GOT3 (cell line): ENCODE measurements around the gene STAT6.
"Not testable (repeated sequence)": the region's sequence is repeated elsewhere in the genome, so short reads cannot be mapped to it uniquely, and the experiment has no call there.

Experiments
- DNase-seq: peaks from one replicate; lab custom pipeline; 2025; ENCODE audit warnings: mixed read lengths; lab: John Stamatoyannopoulos, UW

The STAT6 gene

GRCh38 chr12:57087691-57088353 lies 23.3 kb downstream of the STAT6 start:
- peak; percentile 45 for DNase-seq

- DNase-seq: peak; percentile 51
Measured at GRCh38 chr12:57087010-57087690, 24.0 kb downstream of the STAT6 start.

GRCh38 chr12:57086493-57087009 lies 24.6 kb downstream of the STAT6 start:
- DNase-seq: no peak

- DNase-seq: no peak
Measured at GRCh38 chr12:57085999-57086492, 25.1 kb downstream of the STAT6 start.

- DNase-seq: no peak
Measured at GRCh38 chr12:57080855-57081254, 30.3 kb downstream of the STAT6 start.

- no peak for DNase-seq
Measured at GRCh38 chr12:57079821-57080220, 31.3 kb downstream of the STAT6 start.

DNA sequence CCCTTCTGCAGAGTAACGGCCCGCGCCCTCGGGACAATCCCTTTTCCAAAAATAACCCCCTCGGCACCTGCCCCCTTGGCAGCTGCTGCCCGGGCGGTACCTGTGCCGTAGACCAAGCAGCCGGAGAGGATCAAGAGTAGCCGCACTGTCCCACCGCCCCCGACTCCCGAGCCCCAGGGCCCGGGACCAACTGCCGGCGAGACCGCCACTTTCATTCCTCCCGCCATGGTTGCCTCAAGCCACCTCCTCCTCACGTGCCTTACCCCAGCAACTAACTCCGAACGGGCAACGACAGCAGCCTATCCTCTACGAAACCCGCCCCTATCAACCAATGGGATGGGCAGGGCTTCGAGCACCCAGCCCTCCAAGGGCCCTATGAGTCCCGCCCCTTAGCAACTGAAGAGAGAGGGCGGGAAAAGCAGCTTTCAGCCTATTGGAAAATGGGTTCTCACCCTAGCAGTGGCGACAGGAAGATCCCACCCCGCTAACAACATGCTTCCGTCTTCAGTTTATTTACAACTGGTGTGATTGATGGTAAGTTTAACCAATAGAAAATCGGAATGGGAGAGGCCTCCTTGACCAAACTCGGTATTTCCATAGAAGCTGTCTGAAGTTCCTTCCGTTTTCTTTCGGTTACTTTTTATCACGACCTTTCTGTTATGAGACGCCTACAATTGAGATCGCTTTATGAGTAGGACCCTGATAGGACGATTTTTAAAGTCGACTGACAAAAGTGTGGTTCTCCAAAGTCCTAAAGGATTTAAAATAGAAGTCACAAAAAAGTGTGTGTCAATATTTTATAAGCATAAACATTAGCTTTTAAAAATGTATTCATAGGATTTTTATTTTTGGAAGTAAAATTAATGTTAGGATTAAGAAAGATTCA lies 32.4 kb downstream of the STAT6 start, which contains the start of gene NEMP1:
TSS of gene NEMP1 (minus strand) at position 273 of the 886 bp plus-strand sequence. CDS start at position 227, 46 bp downstream.
- DNase-seq: peak; percentile 64

DNA sequence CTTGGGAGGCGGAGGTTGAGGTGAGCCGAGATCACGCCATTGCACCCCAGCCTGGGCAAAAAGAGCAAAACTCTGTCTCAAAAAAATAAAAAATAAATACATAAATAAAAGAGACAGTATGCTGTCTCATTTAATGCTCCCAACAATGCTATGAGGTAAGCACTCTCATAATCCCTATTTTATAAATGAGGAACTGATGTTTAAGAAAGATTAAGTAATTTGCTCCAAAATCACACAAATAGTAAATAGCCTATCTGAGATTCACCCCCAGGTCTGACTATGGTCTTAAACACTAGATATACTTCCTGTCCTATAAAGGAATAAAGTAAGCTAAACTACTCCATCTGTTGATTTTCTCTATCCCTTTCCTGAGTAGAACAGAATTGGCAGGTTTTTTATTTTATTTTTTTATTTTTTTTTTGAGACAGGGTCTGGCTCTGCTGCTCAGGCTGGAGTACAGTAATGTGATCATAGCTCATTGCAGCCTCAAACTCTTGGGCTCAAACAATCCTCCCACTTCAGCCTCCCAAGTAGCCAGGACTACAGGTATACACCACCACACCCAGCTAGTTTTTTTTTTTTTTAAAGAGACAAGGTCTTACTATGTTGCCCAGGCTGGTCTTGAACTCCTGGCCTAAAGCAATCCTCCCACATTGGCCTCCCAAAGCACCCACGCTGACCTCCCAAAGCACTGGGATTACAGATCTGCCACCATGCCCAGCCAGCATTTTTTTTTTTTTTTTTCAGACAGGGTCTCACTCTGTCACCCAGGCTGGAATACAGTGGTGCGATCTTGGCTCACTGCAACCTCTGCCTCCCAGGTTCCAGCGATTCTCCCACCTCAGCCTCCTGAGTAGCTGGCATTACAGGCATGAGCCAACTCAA lies 37.4 kb downstream of the STAT6 start:
- DNase-seq: not testable (repeated sequence)

DNA sequence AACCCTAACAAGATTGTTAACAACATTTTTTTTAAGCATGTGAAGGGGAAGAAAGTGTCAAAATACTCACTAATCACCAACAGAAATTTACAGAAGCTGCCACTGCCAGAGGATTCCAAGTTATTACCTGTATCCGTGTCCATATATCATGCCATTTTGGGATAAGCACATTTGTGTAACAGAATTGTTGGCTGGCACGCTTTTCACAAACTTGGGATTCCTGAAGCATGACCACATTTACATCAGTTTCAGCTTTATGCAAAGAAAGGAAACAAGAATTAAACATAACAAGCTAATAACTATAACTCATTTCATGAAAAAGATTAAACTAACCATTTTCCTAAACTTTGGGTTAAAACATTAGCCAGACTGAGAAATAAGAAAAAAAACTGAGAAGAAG lies 38.5 kb downstream of the STAT6 start:
- no peak for DNase-seq

- no peak for DNase-seq
Measured at GRCh38 chr12:57069523-57069922, 41.6 kb downstream of the STAT6 start.

DNA sequence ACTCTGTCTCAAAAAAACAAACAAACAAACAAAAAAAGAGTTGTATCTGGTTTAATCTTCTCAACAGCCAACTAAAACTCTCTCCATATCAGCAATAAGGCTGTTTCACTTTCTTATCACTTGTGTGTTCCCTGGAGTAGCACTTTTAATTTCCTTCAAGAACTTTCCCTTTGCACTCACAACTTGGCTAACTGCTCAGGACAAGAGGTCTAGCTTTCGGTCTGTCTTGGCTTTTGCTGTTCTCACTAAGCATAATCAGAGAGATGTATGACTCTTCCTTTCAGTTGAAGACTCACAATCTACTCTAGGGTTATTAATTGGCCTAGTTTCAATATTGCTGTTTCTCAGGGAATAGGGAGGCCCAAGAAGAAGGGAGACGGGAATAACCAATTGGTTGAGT lies 44.9 kb downstream of the STAT6 start:
- no peak for DNase-seq

DNA sequence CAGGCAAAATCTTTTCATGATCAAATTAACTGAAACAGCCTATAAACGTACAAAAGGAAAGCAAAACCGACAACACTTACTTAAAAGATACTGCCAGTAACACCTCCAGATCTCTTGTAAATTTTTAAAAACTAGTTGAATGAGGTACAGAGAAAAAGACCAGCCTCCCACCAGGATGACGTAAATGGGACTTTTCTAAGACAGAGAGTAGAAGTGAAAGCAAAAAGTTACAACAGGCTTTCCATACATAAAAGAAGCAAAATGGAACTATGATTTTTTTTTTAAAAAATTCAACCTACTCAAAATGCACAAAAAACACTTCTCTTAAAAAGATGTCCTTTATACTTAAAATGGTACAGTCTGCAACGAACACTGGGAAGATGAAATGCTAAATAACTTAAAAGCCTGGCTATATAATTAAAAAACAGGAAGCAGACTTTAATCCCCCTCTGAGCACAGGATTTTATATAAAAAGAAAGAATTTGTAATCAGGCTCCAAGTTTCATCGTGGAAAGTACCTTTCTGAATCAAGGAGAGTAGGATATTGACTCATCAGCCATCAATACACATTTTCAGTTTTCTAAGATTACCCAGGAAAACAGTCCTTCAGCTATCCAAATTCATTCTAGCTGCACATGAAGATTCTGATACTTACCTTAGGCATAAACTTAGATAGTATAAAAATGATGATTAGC lies 47.0 kb downstream of the STAT6 start:
- DNase-seq: no peak

DNA sequence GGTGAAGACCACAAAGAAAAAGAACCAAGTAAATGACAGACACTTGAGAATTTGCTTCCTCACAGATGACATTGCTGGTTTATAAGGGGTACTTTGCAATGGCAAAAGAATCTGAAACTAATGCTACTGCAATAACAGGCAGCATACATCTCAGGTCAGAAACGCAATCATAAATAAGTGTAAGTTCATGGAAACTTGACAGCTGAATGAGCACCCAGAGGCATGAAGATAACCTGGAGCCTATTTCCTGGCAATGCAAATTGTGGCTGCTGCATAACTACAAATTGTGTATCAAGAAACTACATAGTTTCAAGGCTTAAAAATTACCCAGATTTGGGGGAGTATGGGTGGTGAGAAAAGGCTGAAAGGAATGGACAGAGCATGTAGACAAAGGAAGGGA lies 52.7 kb downstream of the STAT6 start:
- no peak for DNase-seq

GRCh38 chr12:57057067-57057751 lies 54.0 kb downstream of the STAT6 start:
- DNase-seq: no peak

DNA sequence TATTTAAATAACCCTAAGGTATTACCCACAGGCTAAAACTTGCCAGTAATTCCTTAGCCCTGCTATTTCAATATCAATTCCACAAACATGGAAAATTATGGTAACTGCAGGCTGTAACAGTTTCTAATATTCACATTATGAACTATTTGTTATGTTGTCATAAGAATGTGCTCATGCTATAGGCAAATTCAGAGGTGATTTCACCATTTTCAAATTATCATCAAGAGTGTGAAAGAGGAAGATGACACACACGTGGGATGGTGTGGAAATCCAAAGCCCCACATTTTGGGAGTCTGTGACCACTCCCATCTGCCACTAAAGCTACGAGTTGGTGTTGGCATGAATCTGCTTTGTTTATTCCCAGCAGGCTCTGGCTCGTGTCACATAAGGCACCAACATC lies 55.3 kb downstream of the STAT6 start:
- no peak for DNase-seq

DNA sequence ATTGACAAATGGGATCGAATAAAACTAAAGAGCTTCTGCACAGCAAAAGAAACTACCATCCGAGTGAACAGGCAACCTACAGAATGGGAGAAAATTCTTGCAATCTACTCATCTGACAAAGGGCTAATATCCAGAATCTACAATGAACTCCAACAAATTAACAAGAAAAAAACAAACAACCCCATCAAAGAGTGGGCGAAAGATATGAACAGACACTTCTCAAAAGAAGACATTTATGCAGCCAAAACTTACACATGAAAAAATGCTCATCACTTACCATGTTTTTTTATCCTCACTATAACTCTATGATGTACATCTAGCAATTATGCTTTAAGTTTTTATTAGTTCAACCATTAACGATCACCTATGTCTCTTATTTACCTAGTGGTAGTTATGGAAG lies 57.3 kb downstream of the STAT6 start:
- not testable (repeated sequence) for DNase-seq

GRCh38 chr12:57053146-57053545 lies 58.0 kb downstream of the STAT6 start:
- not testable (repeated sequence) for DNase-seq

- DNase-seq: no peak
Measured at GRCh38 chr12:57051011-57051410, 60.2 kb downstream of the STAT6 start.

- no peak for DNase-seq
Measured at GRCh38 chr12:57049890-57050289, 61.3 kb downstream of the STAT6 start, which contains the start of gene MYO1A. Gene MYO1A, minus strand, starts transcription at chr12:57050129. Its CDS starts 1,806 bp downstream, at chr12:57048323.

DNA sequence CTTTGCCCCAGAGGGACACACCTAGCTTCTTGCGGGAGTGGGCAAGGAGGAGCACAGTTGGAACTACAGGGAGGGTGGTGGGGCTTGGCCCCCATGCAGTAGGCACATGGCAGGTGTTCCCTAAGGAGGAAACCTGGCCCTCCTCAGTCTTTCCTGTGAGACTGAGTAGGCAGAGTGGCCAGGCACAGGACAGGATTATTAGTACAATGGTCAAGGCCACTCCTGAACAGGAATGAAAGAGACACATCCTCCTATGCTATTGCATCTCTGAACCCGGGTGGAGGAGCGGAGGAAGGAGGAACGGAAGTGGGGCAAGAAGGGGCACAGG lies 62.1 kb downstream of the STAT6 start:
- no peak for DNase-seq
